Measurements from ENCODE around the gene WDR91. TPM values are rescaled to one million over a fixed set of nuclear protein-coding genes. Genes with fewer than 3 reads are reported as not detected.
"Not testable (repeated sequence)": the region's sequence is repeated elsewhere in the genome, so short reads cannot be mapped to it uniquely, and the experiment has no call there.

WDR91 gene
- total and polyA plus RNA-seq, 7 experiments from 2014 or later, result 3.5 to 59.2 (median 29.6) TPM

DNA sequence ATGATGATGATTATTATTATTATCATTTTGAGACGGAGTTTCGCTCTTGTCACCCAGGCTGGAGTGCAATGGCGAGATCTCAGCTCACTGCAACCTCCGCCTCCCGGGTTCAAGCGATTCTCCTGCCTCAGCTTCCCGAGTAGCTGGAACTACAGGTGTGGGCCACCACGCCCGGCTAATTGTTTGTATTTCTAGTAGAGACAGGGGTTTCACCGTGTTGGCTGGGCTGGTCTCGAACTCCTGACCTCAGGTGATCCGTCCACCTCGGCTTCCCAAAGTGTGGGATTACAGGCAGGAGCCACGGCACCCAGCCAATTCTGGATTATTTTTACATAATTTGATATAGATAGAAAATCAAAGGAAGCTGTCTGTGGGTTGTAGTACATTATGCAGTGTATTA, 22.8 kb upstream of the WDR91 start:
- CTCF ChIA-PET; intact Hi-C loops (cut with micrococcal nuclease): not testable (repeated sequence)

DNA sequence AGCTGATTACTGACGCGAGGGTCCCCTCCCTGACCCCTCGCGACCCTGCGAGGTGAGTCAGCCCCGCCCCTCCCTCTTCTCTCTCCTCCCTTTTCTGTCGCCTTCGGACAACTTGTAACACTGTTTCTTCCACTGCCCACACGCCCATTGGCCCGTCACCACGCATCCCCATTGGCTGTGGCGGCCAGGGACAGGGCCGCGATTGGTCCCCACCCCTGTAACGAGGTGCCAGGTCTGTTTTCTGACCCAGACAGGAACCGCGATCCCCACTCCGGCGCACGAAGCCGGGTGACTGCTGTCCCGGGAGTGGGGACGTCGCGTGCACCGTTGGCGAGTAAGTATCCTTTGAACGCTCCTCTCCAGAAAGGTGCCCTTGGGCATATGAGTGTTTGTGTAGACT, 22.2 kb upstream of the WDR91 start, which contains the start of gene STRA8:
Gene STRA8, plus strand, starts transcription at position 269 of the 400 bp plus-strand sequence. CDS start 6,687 bp downstream, outside the sequence.
- POLR2A ChIA-PET, result no interaction called here
- Histone ChIP-seq H3K36me3 (ENCODE audit: control insufficient read depth in 2 of 3, insufficient read depth in 3 of 3, low read length in 3 of 3) (no peaks in the 10 kb centered on the region), H3K27ac (ENCODE audit: low read depth, low read length) (no peak within 1 kb of the TSS), H3K4me1 (ENCODE audit: control insufficient read depth in 2 of 2, insufficient read depth in 2 of 2, low read length in 2 of 2) (no peaks in the 10 kb centered on the region), H3K9me3 (ENCODE audit: control insufficient read depth in 2 of 3, low read length in 3 of 3) (no peaks in the 10 kb centered on the region), H3K27me3 (ENCODE audit: control insufficient read depth in 2 of 2, insufficient read depth in 2 of 2, low read length in 2 of 2) (no peaks in the 10 kb centered on the region), H3K4me3 (ENCODE audit: low read length) (no peak within 1 kb of the TSS)
- Mint-ChIP-seq H3K27me3 (peaks cover 0 to 4% (median 0%) of the 10 kb centered on the region in 5 donors), H3K36me3 (peaks cover 0 to 3% (median 0%) of the 10 kb centered on the region in 5 donors), H3K4me1 (peaks cover 0 to 9% (median 2%) of the 10 kb centered on the region in 7 donors), H3K9me3 (peaks cover 0 to 7% (median 0%) of the 10 kb centered on the region in 11 donors), H3K4me3 (no peak within 1 kb of the TSS), H3K27ac (no peak within 1 kb of the TSS)
- CTCF ChIA-PET, result interaction anchor here (0.6 kb wide), 1 partner anchor 382 kb away, joined by 4 read pairs; no protein-coding TSS in a partner anchor
- ATAC-seq, result no peak
- intact Hi-C loops (cut with micrococcal nuclease), result no loop called here
- no peak for DNase-seq

More for the DNA sequence above, 22.8 kb upstream of the WDR91 start:
- ATAC-seq; H3K4me3 ChIP-seq (ENCODE audit: low read length); H3K27ac Mint-ChIP-seq; H3K27me3 Mint-ChIP-seq; H3K9me3 Mint-ChIP-seq; POLR2A ChIA-PET; H3K27me3 ChIP-seq (ENCODE audit: control insufficient read depth in 2 of 2, insufficient read depth in 2 of 2, low read length in 2 of 2); H3K36me3 ChIP-seq (ENCODE audit: control insufficient read depth in 2 of 3, insufficient read depth in 3 of 3, low read length in 3 of 3); H3K4me3 Mint-ChIP-seq; H3K4me1 ChIP-seq (ENCODE audit: control insufficient read depth in 2 of 2, insufficient read depth in 2 of 2, low read length in 2 of 2); H3K4me1 Mint-ChIP-seq; H3K36me3 Mint-ChIP-seq; H3K9me3 ChIP-seq (ENCODE audit: control insufficient read depth in 2 of 3, low read length in 3 of 3); DNase-seq; H3K27ac ChIP-seq (ENCODE audit: low read depth, low read length): not testable (repeated sequence)

DNA sequence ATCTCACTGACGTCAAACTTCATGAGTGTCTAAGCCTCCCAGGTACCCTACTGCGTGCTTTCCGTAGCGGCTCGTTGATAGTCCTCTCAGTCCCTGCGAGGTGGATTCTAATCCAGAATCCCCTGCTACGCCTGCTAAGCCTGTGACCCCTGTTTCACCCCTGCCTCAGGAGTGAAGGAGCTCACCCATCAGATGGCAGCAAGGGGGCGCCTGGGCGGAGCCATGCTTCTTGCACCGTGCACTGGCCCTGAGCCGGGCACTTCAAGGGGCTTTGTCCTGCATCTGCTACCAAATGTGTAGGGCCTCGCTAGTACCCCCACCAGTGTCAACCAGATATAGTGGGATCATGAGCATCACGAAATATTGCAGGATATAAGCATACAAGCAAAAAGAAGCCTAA, 21.4 kb upstream of the WDR91 start:
- Histone ChIP-seq H3K36me3 (ENCODE audit: control insufficient read depth in 2 of 3, insufficient read depth in 3 of 3, low read length in 3 of 3) (no peaks in the 10 kb centered on the region), H3K27me3 (ENCODE audit: control insufficient read depth in 2 of 2, insufficient read depth in 2 of 2, low read length in 2 of 2) (no peaks in the 10 kb centered on the region), H3K9me3 (ENCODE audit: control insufficient read depth in 2 of 3, low read length in 3 of 3) (no peaks in the 10 kb centered on the region), H3K4me1 (ENCODE audit: control insufficient read depth in 2 of 2, insufficient read depth in 2 of 2, low read length in 2 of 2) (no peaks in the 10 kb centered on the region), H3K4me3 (ENCODE audit: low read length) (no peak overlapping the region), H3K27ac (ENCODE audit: low read depth, low read length) (no peak overlapping the region)
- no peak for DNase-seq
- H3K27ac Mint-ChIP-seq, result no peak overlapping the region
- peaks cover 0 to 9% (median 2%) of the 10 kb centered on the region in 7 donors for H3K4me1 Mint-ChIP-seq
- POLR2A ChIA-PET, result no interaction called here
- H3K27me3 Mint-ChIP-seq, result peaks cover 0 to 4% (median 0%) of the 10 kb centered on the region in 5 donors
- H3K36me3 Mint-ChIP-seq, result peaks cover 0 to 3% (median 0%) of the 10 kb centered on the region in 5 donors
- intact Hi-C loops (cut with micrococcal nuclease), result no loop called here
- H3K9me3 Mint-ChIP-seq, result peaks cover 0 to 7% (median 0%) of the 10 kb centered on the region in 11 donors
- no peak for ATAC-seq
- no peak overlapping the region for H3K4me3 Mint-ChIP-seq
- CTCF ChIA-PET, result no interaction called here

DNA sequence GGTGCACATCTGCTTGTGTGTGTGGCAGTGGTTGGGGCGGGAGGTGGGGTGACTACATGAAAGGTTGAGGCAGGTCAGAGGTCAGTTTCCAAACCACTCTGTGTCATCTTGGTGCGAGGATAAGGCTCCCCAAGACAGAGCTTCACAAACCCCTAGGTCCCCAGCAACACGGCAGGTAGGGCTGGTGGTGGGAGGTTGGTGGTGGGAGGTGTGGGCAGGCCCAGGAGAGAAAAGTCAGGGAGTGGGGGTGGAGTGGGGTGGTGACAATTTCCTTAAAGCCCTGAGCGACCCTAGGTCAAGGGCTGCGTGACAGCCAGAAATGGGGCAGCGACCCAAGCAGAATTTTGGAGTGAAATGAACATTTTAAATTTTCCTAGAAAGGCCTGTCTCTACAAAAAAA, 20.8 kb upstream of the WDR91 start:
- no peak overlapping the region for H3K27ac ChIP-seq (ENCODE audit: low read depth, low read length)
- DNase-seq (no peak), ATAC-seq (no peak)
- H3K4me1 Mint-ChIP-seq, result peaks cover 0 to 9% (median 2%) of the 10 kb centered on the region in 7 donors
- no peaks in the 10 kb centered on the region for H3K9me3 ChIP-seq (ENCODE audit: control insufficient read depth in 2 of 3, low read length in 3 of 3)
- no peak overlapping the region for H3K4me3 Mint-ChIP-seq
- intact Hi-C loops (cut with micrococcal nuclease), result no loop called here
- H3K36me3 ChIP-seq (ENCODE audit: control insufficient read depth in 2 of 3, insufficient read depth in 3 of 3, low read length in 3 of 3), result no peaks in the 10 kb centered on the region
- H3K27me3 Mint-ChIP-seq, result peaks cover 0 to 4% (median 0%) of the 10 kb centered on the region in 5 donors
- no peaks in the 10 kb centered on the region for H3K4me1 ChIP-seq (ENCODE audit: control insufficient read depth in 2 of 2, insufficient read depth in 2 of 2, low read length in 2 of 2)
- H3K36me3 Mint-ChIP-seq, result peaks cover 0 to 3% (median 0%) of the 10 kb centered on the region in 5 donors
- no peak overlapping the region for H3K27ac Mint-ChIP-seq
- ChIA-PET CTCF (interaction anchor here (0.5 kb wide), 1 partner anchor 173 kb away, joined by 4 read pairs; no protein-coding TSS in a partner anchor), POLR2A (no interaction called here)
- no peak overlapping the region for H3K4me3 ChIP-seq (ENCODE audit: low read length)
- peaks cover 0 to 7% (median 0%) of the 10 kb centered on the region in 11 donors for H3K9me3 Mint-ChIP-seq
- no peaks in the 10 kb centered on the region for H3K27me3 ChIP-seq (ENCODE audit: control insufficient read depth in 2 of 2, insufficient read depth in 2 of 2, low read length in 2 of 2)

DNA sequence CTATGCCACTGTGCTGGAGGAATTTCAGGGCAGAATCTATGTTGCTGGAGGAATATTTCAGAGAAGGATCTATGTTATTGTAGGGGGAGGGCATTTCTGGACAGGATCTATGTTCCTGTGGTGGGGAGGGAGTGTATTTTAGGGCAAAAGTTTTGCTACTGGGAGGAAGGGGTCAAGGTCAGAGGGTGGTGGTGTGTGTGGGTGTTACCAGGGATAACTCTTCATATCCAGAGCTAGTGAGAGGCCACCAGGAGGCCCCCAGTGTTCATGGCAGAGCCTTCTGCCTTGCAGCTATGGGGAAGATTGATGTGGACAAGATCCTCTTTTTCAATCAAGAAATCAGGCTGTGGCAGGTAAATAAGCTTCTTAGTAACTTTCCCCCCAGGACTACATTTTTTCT, 20.4 kb upstream of the WDR91 start:
- H3K27me3 ChIP-seq (ENCODE audit: control insufficient read depth in 2 of 2, insufficient read depth in 2 of 2, low read length in 2 of 2), result no peaks in the 10 kb centered on the region
- intact Hi-C loops (cut with micrococcal nuclease), result no loop called here
- ChIA-PET CTCF (interaction anchor here (0.5 kb wide), 1 partner anchor 173 kb away, joined by 4 read pairs; no protein-coding TSS in a partner anchor), POLR2A (no interaction called here)
- Mint-ChIP-seq H3K27ac (no peak overlapping the region), H3K4me3 (no peak overlapping the region), H3K36me3 (peaks cover 0 to 3% (median 0%) of the 10 kb centered on the region in 5 donors), H3K4me1 (peaks cover 0 to 5% (median 0%) of the 10 kb centered on the region in 7 donors), H3K9me3 (peaks cover 0 to 4% (median 0%) of the 10 kb centered on the region in 11 donors), H3K27me3 (peaks cover 0 to 4% (median 0%) of the 10 kb centered on the region in 5 donors)
- no peak for DNase-seq
- no peak overlapping the region for H3K27ac ChIP-seq (ENCODE audit: low read depth, low read length)
- H3K9me3 ChIP-seq (ENCODE audit: control insufficient read depth in 2 of 3, low read length in 3 of 3), result no peaks in the 10 kb centered on the region
- no peaks in the 10 kb centered on the region for H3K4me1 ChIP-seq (ENCODE audit: control insufficient read depth in 2 of 2, insufficient read depth in 2 of 2, low read length in 2 of 2)
- no peaks in the 10 kb centered on the region for H3K36me3 ChIP-seq (ENCODE audit: control insufficient read depth in 2 of 3, insufficient read depth in 3 of 3, low read length in 3 of 3)
- ATAC-seq, result no peak
- H3K4me3 ChIP-seq (ENCODE audit: low read length), result no peak overlapping the region

DNA sequence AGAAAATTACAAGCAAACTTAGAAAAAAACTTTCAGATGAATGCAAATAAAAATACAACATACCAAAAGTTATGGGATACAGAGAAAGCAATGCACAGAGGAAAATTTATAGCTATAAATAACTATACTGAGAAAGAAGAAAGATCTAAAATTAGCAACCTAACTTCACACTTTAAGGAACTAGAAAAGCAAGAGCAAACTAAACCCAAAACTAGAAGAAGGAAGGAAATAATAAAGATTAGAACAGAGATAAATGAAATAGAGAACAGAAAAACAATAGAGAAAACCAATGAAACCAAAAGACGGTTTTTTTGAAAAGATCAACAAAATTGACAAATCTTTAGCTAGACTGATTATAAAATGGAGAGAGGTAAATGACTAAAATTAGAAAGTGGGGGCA, 12.7 kb upstream of the WDR91 start:
- no peak overlapping the region for H3K27ac ChIP-seq (ENCODE audit: low read depth, low read length)
- Mint-ChIP-seq H3K4me1 (peaks cover 0 to 12% (median 8%) of the 10 kb centered on the region in 7 donors), H3K36me3 (peaks cover 0 to 10% (median 1%) of the 10 kb centered on the region in 5 donors), H3K4me3 (peak overlapping the region in 1 of 10 donors; percentile 5), H3K9me3 (peaks cover 0 to 12% (median 0%) of the 10 kb centered on the region in 11 donors), H3K27ac (peak overlapping the region in 1 of 9 donors; percentile 38), H3K27me3 (peaks cover 0 to 12% (median 6%) of the 10 kb centered on the region in 5 donors)
- H3K27me3 ChIP-seq (ENCODE audit: control insufficient read depth in 2 of 2, insufficient read depth in 2 of 2, low read length in 2 of 2), result no peaks in the 10 kb centered on the region
- no peaks in the 10 kb centered on the region for H3K9me3 ChIP-seq (ENCODE audit: control insufficient read depth in 2 of 3, low read length in 3 of 3)
- no peaks in the 10 kb centered on the region for H3K36me3 ChIP-seq (ENCODE audit: control insufficient read depth in 2 of 3, insufficient read depth in 3 of 3, low read length in 3 of 3)
- ATAC-seq (no peak), DNase-seq (no peak)
- POLR2A ChIA-PET, result no interaction called here
- CTCF ChIA-PET, result no interaction called here
- intact Hi-C loops (cut with micrococcal nuclease), result no loop called here
- no peak overlapping the region for H3K4me3 ChIP-seq (ENCODE audit: low read length)
- no peaks in the 10 kb centered on the region for H3K4me1 ChIP-seq (ENCODE audit: control insufficient read depth in 2 of 2, insufficient read depth in 2 of 2, low read length in 2 of 2)
